Right lobe of liver (tissue), 4 donors: ENCODE data around the gene SERPIND1.
"Not testable (repeated sequence)": the region's sequence is repeated elsewhere in the genome, so short reads cannot be mapped to it uniquely, and the experiment has no call there.

Experiments
- POLR2A ChIP-seq: fragments of 450-650 bp; IDR thresholded peaks from one replicate; pipeline ENCODE4 v1.6.1; 2017; ENCODE audit warnings: antibody characterized with exemption, mild to moderate bottlenecking
- TF ChIP-seq, protein P1 (sequence below), 4 donors: fragments of 200-600 bp in 3 of 4; fragments of 450-650 bp in 1 of 4; IDR thresholded peaks; one replicate each; pipeline versions ENCODE4 v1.5.1 to v1.8.0; 2016 to 2022; ENCODE audit warnings: antibody characterized with exemption in 4 of 4, mild to moderate bottlenecking in 2 of 4
- donor health status: DM: no; HTN: no; CAD: no.
- donor health status: DM: no; HTN: no; CAD: no.
- donor health status: DM: no; HTN: yes; CAD: no.

DNA sequence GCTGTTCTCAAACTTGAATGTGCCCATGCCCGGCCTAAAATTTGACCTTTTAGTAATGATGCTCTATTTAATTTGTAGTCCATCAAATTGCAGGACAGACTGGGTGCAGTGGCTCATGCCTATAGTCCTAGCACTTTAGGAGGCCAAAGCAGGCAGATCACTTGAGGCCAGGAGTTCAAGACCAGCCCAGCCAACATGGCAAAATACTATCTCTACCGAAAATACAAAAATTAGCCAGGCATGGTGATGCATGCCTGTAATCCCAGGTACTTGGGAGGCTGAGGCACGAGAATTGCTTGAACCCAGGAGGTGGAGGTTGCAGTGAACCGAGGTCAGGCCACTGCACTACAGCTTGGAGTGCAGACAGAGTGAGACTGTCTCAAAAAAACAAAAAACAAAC is 51.3 kb downstream of the SERPIND1 start:
- TF ChIP-seq, protein P1, sequence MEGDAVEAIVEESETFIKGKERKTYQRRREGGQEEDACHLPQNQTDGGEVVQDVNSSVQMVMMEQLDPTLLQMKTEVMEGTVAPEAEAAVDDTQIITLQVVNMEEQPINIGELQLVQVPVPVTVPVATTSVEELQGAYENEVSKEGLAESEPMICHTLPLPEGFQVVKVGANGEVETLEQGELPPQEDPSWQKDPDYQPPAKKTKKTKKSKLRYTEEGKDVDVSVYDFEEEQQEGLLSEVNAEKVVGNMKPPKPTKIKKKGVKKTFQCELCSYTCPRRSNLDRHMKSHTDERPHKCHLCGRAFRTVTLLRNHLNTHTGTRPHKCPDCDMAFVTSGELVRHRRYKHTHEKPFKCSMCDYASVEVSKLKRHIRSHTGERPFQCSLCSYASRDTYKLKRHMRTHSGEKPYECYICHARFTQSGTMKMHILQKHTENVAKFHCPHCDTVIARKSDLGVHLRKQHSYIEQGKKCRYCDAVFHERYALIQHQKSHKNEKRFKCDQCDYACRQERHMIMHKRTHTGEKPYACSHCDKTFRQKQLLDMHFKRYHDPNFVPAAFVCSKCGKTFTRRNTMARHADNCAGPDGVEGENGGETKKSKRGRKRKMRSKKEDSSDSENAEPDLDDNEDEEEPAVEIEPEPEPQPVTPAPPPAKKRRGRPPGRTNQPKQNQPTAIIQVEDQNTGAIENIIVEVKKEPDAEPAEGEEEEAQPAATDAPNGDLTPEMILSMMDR (IDR thresholded peaks at IDR 0.05) = not testable (repeated sequence)
- TF ChIP-seq POLR2A = not testable (repeated sequence)
